ENCODE results near the gene HS2ST1. TPM values are rescaled to one million over a fixed set of nuclear protein-coding genes. Genes with fewer than 3 reads are reported as not detected.
A peak's percentile ranks its signal among the peaks of the same experiment; 100 is the strongest.

HS2ST1 gene
- total and polyA plus RNA-seq, 2 donors (not counting 1 experiment from before 2014, with no cell fraction given): 19.2 to 22.5 TPM

DNA sequence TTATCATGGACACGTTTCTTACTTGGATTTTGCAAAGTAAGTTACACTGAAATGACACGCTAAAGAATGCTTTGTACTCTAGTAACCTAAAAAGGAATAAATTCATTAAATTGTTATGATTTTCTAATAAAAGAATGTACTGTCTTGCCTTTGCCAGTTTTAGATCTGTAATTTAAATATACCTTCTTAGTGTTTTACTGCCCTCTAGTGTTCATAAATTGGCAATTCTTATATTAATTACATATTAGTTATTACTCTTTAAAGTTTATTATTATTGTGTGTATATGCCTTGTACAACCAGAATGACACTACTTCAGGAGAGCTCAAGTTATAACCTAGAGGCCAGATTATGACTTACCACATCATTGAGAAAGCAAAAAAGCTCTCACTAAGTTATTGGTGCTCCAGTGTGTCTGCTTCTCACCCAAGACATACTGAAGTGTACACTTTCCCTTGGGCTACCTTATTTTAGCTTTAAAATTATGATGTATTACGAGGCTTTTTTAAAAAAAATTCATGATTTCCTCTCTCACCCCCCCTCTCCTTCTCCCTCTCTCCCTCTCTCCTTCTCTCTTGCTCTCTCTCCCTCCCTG is 169.9 kb downstream of the HS2ST1 start:
- Histone ChIP-seq H4K20me1 (ENCODE audit: control insufficient read depth, extremely low read depth, insufficient read depth, low read length) (no peaks in the 10 kb centered on the region), H3K27ac (ENCODE audit: insufficient read depth, low read length) (no peak overlapping the region), H3K4me1 (ENCODE audit: control insufficient read depth, extremely low read depth, insufficient read depth, low read length) (peaks cover 2% of the 10 kb centered on the region), H3K4me3 (replicated peaks in 1 of 4; ENCODE audit: control extremely low read depth in 1 of 4, insufficient read depth in 1 of 4, low read depth in 3 of 4, low read length in 4 of 4) (no peak overlapping the region), H3K9ac (ENCODE audit: insufficient read depth, low read length) (no peak overlapping the region), H2AFZ (ENCODE audit: low read length) (no peak overlapping the region), H3K9me3 (ENCODE audit: control insufficient read depth, insufficient read depth, low read depth, low read length) (no peaks in the 10 kb centered on the region), H3K79me2 (ENCODE audit: control insufficient read depth, insufficient read depth, low read length) (no peaks in the 10 kb centered on the region), H3K27me3 (ENCODE audit: control insufficient read depth, insufficient read depth, low read length) (no peaks in the 10 kb centered on the region), H3K36me3 (ENCODE audit: control insufficient read depth, insufficient read depth, low read length) (no peaks in the 10 kb centered on the region), H3K4me2 (ENCODE audit: extremely low read depth, insufficient read depth, low read length) (no peak overlapping the region)
- peak; percentile 32 to 78 for DNase-seq (ENCODE audit: low read depth in 2 of 2)
- TF ChIP-seq, protein P1, sequence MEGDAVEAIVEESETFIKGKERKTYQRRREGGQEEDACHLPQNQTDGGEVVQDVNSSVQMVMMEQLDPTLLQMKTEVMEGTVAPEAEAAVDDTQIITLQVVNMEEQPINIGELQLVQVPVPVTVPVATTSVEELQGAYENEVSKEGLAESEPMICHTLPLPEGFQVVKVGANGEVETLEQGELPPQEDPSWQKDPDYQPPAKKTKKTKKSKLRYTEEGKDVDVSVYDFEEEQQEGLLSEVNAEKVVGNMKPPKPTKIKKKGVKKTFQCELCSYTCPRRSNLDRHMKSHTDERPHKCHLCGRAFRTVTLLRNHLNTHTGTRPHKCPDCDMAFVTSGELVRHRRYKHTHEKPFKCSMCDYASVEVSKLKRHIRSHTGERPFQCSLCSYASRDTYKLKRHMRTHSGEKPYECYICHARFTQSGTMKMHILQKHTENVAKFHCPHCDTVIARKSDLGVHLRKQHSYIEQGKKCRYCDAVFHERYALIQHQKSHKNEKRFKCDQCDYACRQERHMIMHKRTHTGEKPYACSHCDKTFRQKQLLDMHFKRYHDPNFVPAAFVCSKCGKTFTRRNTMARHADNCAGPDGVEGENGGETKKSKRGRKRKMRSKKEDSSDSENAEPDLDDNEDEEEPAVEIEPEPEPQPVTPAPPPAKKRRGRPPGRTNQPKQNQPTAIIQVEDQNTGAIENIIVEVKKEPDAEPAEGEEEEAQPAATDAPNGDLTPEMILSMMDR (conservative IDR thresholded peaks at IDR 0.05 in 1 of 2, IDR thresholded peaks at IDR 0.05 in 1 of 2; ENCODE audit: low read depth in 1 of 2, low read length in 2 of 2): peak in 1 of 2 donors; percentile 14
- TF ChIP-seq EZH2 (IDR thresholded peaks at IDR 0.05; ENCODE audit: low read length, missing control alignments): no peak

DNA sequence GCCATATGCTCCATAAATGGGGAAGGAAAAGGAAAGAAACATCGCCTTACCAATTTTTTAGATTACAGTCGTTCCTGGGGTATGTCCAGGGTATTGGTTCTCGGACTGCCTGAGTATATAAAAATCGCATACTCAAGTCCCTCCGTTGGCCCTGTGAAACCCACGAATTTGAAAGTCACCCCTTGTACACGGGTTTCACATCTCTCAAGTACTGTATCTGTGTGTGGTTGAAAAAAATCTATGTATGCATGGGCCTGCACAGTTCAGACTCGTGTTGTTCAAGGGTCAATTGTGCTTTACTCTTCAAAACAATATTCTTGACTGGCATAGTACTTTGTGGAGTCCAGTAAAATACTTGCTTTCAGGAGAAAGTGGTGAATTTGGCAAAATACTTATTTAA is 171.7 kb downstream of the HS2ST1 start:
- Histone ChIP-seq H3K4me1 (ENCODE audit: control insufficient read depth, extremely low read depth, insufficient read depth, low read length) (peaks cover 2% of the 10 kb centered on the region), H3K27ac (ENCODE audit: insufficient read depth, low read length) (no peak overlapping the region), H3K79me2 (ENCODE audit: control insufficient read depth, insufficient read depth, low read length) (no peaks in the 10 kb centered on the region), H3K9me3 (ENCODE audit: control insufficient read depth, insufficient read depth, low read depth, low read length) (no peaks in the 10 kb centered on the region), H2AFZ (ENCODE audit: low read length) (no peak overlapping the region), H3K4me2 (ENCODE audit: extremely low read depth, insufficient read depth, low read length) (no peak overlapping the region), H4K20me1 (ENCODE audit: control insufficient read depth, extremely low read depth, insufficient read depth, low read length) (no peaks in the 10 kb centered on the region), H3K9ac (ENCODE audit: insufficient read depth, low read length) (no peak overlapping the region), H3K36me3 (ENCODE audit: control insufficient read depth, insufficient read depth, low read length) (no peaks in the 10 kb centered on the region), H3K4me3 (replicated peaks in 1 of 4; ENCODE audit: control extremely low read depth in 1 of 4, insufficient read depth in 1 of 4, low read depth in 3 of 4, low read length in 4 of 4) (no peak overlapping the region), H3K27me3 (ENCODE audit: control insufficient read depth, insufficient read depth, low read length) (no peaks in the 10 kb centered on the region)
- DNase-seq (ENCODE audit: low read depth in 2 of 2): no peak
- no peak for TF ChIP-seq EZH2 (IDR thresholded peaks at IDR 0.05; ENCODE audit: low read length, missing control alignments)
- TF ChIP-seq, protein P1 (conservative IDR thresholded peaks at IDR 0.05 in 1 of 2, IDR thresholded peaks at IDR 0.05 in 1 of 2; ENCODE audit: low read depth in 1 of 2, low read length in 2 of 2): no peak

DNA sequence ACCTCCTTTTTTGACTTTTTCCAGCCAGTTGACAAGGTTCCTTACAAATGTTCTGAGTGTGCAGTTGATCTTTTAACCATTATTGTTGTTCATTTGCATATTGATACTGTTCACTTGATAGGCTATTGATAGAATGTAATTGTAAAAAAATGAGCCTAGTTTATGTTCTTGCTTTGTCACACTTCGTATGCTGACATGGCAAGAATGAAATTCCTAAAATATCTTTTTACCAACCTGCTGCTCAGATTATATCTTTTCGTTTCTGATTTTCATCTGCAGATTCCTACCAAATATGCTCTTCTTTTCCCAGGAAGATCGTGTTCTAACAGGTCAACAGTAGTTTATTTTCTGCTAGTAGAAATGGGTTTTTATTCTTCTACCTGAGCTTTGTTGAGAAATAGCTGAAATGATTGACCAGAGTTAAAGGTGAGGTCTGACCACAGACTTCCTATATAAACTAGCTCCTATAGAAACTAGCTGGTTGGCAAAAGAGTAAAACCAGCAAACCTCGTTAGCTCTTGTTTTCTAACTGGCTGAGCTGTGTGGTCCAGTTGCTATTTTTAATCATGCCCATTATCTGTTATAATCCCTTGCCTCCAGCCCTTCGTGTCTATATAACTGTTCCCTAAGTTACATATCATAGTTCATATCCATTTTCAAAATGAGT is 174.8 kb downstream of the HS2ST1 start:
- Histone ChIP-seq H3K79me2 (ENCODE audit: control insufficient read depth, insufficient read depth, low read length) (no peaks in the 10 kb centered on the region), H3K27me3 (ENCODE audit: control insufficient read depth, insufficient read depth, low read length) (no peaks in the 10 kb centered on the region), H3K9ac (ENCODE audit: insufficient read depth, low read length) (no peak overlapping the region), H3K4me3 (replicated peaks in 1 of 4; ENCODE audit: control extremely low read depth in 1 of 4, insufficient read depth in 1 of 4, low read depth in 3 of 4, low read length in 4 of 4) (no peak overlapping the region), H3K27ac (ENCODE audit: insufficient read depth, low read length) (no peak overlapping the region), H3K4me2 (ENCODE audit: extremely low read depth, insufficient read depth, low read length) (no peak overlapping the region), H3K4me1 (ENCODE audit: control insufficient read depth, extremely low read depth, insufficient read depth, low read length) (no peaks in the 10 kb centered on the region), H3K36me3 (ENCODE audit: control insufficient read depth, insufficient read depth, low read length) (no peaks in the 10 kb centered on the region), H2AFZ (ENCODE audit: low read length) (no peak overlapping the region), H3K9me3 (ENCODE audit: control insufficient read depth, insufficient read depth, low read depth, low read length) (no peaks in the 10 kb centered on the region), H4K20me1 (ENCODE audit: control insufficient read depth, extremely low read depth, insufficient read depth, low read length) (no peaks in the 10 kb centered on the region)
- TF ChIP-seq, protein P1 (conservative IDR thresholded peaks at IDR 0.05 in 1 of 2, IDR thresholded peaks at IDR 0.05 in 1 of 2; ENCODE audit: low read depth in 1 of 2, low read length in 2 of 2): no peak
- TF ChIP-seq EZH2 (IDR thresholded peaks at IDR 0.05; ENCODE audit: low read length, missing control alignments): no peak
- DNase-seq (ENCODE audit: low read depth in 2 of 2): no peak
